NK-92 treated with Interleukin-12 subunit alpha and Interleukin-12 subunit beta, amount 100 ng/mL, for 24 hours (cell line): ENCODE data around the gene PITPNB.

Source experiments
- DNase-seq: peaks from one replicate; lab custom pipeline; 2025; lab: John Stamatoyannopoulos, UW

The PITPNB gene

DNA sequence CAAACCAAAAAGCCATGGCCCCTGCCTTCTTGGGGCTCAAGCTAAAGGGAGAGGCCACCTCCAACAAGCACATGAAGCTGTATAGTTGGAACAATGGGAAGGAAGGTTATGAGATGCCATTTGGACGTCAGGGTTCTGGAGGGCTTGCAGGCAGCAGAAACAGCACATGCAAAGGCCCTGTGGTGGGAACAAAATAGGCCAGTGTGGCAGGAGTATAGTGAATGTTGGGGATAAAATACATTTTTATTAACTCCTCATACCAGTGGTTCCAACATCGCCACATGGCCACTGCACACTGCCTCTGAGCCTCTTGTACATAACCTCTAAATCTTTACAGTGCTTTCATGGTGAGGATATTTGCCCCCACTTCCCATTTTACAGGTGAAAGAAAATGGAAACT lies 85.3 kb downstream of the PITPNB start:
- DNase-seq, result no peak

DNA sequence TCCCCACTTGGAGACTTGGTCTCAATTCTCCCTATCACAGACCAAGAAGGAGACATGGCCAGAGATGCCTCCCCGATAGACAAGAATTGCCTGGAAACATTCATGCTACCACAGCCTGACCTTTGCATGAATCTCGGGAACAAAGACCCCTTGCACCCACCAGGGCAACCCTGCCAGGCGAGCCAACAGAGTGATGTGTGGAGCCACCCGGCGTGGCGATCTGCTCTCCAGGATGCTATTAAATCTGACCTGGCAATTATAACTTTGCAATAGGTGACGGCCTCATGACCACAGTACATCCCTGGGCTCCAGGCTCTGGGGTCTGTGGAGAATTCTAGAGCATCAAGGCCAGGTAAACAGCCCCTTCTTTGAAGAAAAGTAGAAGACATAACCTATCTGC lies 86.5 kb downstream of the PITPNB start:
- no peak for DNase-seq

DNA sequence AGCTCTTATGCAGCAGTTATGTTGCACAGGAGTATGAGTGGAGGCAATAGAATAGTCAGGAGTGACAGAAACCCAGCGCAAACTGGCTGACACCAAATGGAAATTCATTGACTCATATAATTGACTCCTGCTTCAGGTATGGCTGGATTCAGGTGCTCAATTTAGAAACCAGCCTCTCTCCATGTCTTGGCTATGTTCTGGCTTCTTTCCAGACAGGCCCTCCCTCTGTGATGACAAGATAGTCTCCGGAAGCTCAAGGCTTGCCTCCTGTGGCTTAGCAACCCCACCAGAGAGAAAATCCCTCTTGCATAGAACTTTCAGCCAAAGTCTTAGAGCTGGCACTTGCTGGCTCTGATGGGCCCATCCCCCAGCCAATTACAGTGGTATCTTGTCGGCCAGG lies 89.4 kb downstream of the PITPNB start:
- no peak for DNase-seq

DNA sequence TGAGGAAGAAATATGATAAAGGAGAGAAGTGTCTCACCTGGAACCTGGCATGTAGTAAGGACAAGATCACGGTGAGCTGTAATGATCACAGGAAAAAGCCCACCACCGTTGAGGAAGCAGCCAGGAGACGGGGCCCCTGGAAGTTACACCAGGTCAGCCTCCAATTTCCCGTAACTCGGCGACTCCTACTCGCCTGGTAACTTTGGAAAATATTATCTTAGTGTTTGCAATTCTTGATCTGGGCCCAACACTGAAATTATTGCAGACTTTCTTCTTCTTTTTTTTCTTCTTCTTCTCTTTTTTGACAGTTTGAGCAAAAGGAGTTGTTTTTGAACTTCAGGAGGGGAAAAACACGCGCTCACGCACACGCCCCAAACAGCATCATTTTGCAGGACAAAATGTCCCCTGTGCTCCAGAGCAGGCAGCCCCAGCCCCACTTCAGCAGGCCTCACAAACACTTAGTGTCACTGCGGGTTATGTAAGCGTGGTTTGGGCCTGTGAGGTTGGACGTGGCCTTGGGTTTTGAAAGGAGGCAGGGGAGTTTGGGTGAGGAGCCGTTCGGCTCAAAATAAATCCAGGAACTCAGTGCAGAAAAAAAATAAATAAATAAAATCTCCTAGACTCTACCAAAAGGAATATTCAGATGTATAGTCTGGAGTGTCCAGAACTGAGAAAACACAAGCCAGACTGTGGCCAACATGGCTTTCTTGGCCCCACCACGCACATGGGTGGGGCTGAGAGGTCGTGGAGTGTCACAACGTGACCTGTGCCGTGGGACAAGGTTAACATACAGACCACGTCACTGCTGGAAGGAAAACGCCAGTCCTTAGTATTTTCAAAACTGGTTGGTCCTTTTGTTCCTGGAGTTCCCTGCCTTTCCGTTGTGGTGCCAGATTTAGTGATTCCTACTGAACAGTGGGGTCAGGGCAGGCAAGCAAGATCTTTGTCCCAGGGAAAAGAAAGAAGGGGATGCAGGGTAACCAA lies 91.2 kb downstream of the PITPNB start:
- no peak for DNase-seq

DNA sequence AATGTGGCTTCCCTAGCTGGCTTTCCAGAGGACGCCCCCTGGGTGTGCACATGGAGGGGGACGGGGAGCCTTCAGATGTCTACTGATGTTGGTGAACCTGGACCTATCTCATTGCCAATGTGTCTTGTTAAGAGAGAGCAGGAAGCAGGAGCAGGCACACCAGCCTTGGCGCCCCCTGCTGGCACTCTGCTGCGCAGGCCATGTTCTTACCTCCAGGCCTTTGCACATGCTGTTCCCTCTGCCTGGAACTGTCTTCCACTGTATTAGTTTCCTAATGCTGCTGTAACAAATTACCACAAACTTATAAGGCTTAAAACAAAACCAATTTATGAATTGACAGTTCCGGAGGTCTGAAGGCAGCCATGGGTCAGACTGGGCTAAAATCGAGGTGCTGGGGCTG lies 93.9 kb downstream of the PITPNB start:
- DNase-seq, result no peak

DNA sequence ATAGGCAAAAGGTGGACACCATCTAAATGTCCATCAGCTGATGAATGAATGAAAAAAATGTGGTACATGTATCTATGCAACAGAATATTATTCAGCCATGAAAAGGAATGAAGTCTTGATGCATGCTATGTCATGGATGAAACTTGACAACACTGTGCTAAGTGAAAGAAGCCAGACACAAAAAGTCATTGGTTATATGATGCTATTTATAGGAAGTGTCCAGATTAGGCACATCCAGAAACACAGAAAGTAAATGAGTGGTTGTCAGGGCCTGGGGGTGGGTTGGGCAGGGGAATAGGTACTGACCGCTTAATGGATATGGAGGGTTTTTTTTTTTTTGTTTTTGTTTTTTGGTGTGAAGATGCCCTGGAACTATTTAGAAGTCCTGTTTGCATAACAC lies 95.8 kb downstream of the PITPNB start:
- no peak for DNase-seq

DNA sequence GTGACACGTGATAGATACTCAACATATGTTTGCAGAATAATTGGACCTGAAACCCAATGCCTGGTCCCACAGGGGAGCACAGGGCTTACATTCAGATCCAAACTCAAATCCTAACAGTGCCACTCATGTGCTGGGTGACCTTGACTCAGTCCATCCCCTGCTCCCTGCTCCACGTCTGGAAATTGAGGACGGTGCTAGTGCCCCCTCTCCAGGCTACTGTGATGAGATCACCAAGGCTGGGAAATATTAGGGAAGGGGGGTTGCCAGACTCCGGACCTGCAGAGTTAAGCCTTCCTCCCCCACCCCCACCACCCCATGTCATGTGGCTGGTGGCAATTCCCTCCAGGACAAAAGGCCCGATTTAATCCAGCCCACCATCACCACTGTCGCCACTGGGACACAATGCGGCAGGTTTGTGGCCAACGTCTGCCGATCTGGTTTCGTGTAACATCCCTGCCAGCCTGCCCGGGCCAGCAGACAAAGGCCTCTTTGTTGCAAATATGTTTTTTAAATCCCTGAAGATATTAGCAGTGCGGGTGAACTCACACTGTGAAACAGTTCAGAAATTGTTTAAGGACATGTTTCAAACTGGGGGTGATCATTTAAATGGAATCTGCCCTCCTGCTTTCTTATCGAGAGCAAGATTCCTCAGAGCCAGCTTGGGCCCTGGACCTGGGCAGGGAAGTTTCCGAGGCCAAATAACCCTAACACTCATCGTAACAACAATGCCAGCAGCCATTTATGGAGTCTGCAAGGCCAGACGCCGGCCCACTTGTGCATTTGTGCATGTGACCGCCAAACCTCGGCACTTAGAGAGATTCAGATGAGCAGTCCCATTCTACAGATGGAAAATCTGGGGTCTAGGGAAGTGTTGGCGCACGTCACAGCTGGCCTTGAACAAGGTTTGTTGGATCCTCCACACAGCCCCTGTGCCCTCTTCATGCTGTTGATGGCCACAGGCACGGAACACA lies 97.9 kb downstream of the PITPNB start:
- DNase-seq, result no peak

DNA sequence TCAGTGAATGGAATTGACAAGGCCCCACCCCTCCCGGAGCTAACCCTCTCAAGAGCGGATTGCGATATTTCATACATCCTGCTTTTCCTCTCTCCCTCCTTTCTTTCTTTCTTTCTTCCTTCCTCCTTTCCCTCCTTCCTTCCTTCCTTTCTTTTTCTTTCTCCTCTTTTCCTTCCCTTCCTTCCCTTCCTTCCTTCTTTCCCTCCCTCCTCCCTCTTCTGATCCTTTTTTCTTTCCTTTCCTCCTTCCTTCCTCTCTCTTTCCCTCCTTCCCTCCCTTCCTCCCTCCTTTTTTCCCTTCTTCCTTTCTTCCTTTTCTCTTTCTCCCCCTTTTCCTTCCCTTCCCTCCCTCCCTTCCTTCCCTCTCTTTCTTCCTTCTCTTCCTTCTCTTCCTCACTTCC lies 102.5 kb downstream of the PITPNB start:
- DNase-seq, result no peak

DNA sequence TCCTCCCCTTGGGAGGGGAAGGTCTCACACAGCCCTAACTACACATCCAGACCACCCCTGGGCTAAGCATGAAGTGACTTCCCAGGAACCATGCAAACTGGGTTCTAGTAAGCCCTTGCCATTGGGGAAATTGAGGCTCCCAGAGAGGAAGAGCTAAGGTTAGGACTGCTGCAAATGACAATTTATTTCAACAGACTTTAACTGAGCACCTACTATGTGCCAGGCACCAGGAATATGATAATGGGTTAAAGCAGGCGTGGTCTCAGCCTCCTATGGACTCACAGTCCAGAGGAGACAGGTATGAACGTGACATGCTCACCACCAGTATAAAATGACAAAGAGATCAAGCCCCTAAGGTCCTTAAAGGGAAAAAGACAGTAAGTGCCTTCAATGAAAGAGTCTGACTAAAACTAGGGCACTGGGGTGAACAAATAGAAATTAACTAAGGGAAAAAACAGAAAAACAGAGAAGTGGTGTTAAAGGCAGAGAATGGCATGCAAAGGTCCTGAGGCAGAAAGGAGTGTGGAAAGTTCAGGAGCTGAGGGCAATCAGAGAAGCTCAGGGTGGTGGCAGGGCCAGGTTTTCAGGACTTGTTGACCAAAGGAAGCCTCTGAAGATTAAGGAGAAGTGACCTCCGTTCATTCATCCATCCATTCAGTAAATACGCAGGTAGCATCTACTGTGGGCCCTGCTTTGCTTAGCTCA lies 103.1 kb downstream of the PITPNB start:
- no peak for DNase-seq

DNA sequence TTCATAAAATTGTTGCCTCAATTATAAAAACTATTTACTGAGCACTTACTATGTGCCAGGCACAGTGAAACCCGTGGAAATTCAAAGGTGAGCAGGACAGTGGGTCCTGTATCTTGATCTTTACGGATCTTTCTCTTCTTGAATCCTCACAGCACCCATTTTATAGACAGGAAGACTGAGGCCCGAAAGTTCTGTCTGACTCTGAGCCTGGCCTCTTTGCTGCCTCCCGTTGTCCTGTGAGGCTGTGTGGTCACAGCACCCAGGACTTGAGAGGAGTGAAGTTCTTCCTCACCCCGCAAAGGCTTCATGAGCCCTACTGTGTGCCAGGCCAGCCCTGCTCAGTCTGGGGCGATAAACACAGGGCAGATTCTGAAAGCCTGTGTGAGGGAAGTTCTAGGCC lies 104.1 kb downstream of the PITPNB start:
- no peak for DNase-seq

DNA sequence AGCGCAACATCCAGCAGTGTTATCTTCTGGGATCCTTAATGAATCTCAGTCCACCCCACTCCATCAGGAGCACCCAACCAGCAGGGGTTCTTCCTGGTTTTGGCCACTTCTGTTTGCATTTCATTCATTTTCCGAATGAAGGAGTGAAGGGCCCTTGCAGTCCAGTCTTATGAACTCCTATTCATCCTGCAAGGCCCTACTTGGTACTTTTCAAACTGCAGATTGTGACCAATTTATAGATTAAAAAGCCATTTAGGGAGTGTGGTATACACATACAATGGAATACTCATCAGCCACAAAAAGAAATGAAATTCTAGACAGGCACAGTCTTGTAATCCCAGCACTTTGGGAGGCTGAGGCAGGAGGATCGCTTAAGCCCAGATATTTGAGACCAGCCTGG lies 107.3 kb downstream of the PITPNB start:
- DNase-seq, result no peak

DNA sequence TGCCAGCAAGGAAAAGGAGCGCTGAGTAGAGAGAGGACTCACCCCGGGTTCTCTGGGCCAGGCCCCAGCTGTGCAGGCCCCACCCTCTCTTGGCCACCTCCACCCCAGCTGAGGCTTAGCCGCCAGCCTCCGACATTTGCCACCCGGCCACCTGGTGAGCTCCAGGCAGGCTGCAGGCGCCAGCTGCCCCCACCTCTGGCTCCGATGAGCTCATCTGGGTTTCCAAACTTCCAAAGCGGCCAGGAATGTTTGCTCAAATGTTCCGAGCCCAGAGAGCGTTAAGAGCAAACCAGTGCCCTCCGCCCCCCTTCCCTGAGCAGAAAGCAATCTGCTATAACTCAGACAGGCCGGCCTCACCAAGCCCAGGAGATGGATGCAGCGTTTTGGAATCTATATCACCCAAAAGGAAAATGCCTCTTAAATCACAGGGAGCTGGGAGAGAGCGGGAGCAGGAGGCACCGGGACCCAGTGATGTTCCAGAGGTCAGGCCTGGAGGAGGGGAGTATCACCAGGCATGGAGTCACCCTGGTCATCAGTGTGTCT lies 108.4 kb downstream of the PITPNB start:
- DNase-seq, result no peak

DNA sequence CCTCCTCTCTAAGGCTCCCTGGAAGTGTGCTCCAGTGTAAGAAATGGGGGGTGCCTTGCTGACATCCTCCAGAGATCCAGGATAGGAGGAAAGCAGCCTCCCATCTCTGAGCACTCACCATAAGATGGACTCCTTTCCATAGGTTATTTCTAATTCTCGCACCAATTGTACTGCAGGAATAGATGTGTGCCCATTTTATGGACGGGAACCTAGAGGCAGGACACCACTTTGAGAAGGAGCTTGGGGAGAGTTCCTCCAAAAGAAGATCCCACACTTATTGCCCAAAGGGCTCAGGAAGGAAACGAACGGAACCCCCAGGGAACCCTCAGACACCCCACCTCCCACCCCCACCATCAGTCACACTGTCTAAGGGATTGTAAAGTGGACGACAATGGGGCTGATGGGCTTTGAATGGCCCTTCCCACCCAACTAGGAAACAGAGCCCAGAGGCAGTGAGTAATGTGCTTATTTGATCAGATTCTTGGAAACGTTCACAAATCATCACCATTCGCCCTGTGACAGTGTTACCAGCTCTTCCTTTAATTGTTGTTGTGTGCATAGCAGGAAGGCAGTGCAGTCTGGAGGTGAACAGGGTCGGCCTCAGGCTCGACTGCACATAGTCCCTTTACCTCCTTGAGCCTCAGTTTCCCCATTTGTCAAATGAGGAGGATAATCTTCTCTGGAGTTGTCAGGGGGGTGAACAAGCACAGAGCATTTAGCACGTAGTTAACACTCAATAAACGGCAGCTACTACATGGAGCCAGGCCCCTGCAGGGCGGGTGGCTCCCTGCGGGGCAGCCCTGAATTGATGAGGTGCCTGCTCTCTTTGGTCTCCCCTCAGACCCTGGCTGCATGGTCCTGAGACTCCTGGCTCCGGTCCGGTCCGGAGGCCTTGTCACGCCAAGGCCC lies 109.1 kb downstream of the PITPNB start:
- DNase-seq, result no peak

DNA sequence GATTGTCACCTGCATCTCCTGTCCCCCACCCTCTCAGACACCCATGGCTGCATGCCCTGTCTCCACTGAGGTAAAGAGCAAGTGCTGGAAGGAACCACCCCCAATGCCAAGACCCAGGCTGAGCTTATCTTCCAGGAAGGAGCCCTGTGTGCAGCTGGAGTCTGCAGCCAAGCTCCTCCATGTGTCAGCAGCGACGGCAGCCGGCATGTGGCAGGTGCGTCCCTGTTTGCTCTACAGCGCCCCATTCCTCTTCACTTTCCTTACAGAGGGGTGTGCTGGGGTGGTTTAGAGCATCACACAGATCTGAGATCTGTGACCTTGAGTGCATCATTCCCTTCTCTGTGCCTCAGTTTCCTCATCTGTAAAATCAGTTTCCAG lies 109.8 kb downstream of the PITPNB start:
- DNase-seq, result no peak

DNA sequence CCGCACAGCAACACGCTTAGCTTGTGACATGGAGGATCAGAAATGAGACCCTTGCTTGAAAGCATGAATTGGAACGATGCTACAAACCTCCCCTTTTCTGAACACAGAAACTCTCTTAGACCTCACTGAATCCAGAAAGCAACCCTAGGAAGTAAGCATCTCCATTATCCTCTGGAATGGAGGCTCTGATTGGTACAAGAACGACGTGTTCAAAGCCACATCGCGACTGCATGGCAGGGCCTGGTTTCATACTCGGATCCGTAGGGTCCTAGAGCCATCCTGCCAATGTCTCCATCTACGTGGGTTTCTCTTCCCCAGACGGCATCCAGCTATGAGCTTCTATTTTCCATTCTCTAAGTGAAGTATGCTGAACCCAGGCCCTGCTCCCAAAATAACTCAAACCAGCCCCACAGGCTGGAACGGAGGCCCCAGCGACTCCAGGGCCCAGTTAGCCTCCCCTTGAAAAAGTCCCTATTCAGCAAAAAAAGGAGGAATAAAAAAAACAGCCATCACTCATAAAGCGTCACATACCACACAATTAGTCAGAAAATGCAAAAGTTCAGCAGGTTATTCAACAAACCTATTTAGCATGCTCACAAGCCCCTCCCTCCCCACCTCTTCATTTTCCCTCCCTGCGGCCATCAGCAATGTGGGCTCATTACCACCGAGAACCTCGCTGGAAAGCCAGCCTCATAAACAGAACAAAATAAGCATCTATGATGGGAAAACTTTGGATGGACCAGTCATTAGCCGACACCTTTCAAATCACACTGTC lies 110.4 kb downstream of the PITPNB start:
- no peak for DNase-seq

DNA sequence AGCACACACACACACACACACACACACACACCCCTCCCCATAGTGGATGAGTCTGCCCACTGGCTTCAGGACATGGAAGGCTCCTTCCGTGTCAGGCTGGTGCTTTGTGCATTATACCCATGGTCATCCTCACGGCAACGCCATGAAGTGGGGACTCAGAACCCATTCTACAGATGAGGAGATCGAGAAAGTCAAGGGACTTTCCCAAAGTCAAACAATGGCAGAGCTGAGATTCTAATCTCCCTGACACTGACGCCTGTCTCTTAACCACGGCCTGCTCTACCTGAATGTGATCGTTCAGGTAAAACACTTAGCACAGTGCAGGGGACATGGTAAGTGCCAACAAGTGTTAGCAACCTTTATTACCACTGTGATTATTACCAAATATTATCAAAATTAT lies 113.2 kb downstream of the PITPNB start:
- DNase-seq, result no peak

DNA sequence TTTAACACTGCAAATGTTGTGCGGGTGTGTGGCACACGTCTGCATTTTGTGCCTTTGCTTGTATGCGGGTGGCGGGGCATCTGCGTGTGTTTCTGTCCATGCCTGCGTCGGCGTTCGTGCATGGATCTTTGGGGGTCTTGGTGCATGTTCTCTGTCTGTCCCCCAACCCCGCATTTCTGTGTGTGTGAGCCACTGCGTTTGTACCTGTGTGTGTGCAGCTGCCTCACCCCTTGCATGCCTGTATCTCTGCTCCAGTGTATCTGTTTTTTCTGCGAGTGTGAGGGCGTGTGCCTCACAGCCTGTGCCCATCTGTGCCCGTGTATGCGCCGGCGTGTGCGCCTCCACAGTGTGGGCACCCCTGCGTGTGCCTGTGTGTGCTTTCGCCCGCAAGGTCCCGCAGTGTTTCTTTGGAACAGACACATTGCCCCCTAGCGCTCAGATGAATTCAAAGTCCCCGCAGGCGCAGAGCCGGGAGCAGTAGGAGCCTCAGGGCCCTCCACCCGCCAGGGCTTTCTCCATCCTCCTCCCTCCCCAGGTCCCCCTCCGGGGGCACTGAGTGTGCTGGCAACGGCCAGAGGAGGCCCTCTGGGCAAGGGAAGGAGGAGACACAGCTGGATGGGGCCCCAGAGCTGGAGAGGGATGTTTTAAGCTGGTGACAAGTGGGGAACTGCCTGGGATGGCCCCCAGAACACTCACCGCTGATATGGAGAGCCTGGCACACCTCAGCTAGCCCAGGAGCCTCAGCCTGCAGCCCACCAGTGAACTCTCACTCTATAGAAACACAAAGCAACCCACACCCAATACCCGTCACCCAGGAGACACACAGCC lies 114.4 kb downstream of the PITPNB start:
- no peak for DNase-seq

DNA sequence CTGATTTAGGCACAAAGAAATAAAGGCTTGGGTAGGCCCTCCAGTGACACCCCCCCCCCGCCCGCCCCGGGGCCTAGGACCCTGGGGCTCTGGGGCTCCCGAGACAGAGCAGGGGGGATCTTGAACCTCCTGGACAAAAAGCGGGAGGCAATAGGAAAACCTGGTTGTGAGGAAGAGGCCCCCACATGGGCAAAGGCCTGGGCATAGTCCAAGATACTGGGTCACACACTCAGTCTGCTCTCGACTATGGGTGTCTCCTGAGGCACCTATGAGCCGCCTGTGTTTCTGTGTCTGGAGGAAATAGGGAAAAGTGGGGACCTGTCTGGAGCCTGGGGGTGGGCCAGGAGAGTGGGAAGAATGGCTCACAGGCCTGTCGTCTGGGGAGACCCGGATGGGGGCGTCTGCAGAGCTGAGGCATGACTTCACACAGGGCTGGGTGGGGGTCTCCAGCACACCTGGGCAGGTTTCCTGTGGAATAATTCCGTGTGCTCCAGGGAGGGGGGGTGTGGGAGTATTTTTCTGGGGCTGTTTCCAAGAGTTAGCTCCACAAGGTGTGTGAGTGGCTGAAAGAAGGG lies 115.1 kb downstream of the PITPNB start:
- no peak for DNase-seq
